GM18526 (cell line): ENCODE measurements around the gene COPS8.

ENCODE experiments used
- POLR2A ChIP-seq: IDR thresholded peaks from 3 replicates; pipeline ENCODE4 v1.6.1; 2011; ENCODE audit not compliant: insufficient read length; ENCODE audit errors: extremely low read depth

COPS8 gene

GRCh38 chr2:237131749-237132533 is 46.3 kb downstream of the COPS8 start:
- TF ChIP-seq POLR2A: no peak

- TF ChIP-seq POLR2A: no peak
Observed at GRCh38 chr2:237132799-237133198, 47.1 kb downstream of the COPS8 start.

DNA sequence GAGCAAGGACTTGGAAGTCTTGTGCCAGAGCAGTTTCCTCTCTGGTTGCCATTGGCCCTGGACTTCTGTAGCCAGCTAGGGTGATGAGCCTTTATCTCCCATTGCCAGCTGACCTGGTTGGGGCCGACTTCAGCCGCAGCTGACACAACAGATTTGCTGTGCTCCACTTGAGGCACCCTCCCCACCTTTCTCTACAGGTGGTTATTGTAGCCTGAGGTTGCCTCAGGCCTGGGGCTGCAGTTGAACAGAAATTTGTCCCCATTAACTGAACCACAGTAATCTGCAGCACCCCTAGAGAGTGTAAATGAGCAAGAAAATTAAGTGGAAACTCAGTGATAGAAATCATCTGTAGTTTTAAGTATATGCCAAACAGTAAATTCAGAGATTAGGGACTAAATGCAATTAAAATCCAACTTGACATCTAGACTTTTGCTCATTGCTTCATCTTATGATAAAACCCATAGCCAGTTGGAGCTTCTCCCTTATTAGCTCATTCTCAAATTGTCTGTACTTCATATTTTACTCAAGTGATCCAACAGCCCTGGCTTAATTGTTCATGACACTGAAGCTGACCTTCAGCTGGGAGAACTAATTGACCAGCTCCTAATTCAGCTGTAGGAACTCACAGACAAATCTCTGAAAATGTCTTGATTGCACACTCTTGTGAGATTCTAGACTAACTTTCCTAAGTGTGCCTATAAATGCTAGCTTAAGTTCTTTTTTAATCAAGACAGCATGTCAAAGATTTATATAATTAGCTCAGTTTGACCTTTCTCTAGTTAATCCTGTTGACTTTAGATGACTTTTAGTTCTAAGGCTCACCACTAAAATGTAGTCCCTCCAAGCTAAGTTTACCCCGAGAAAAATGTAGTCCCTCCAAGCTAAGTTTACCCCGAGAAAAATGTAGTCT is 48.9 kb downstream of the COPS8 start:
- no peak for TF ChIP-seq POLR2A

- no peak for TF ChIP-seq POLR2A
Observed at GRCh38 chr2:237136824-237137223, 51.1 kb downstream of the COPS8 start.

DNA sequence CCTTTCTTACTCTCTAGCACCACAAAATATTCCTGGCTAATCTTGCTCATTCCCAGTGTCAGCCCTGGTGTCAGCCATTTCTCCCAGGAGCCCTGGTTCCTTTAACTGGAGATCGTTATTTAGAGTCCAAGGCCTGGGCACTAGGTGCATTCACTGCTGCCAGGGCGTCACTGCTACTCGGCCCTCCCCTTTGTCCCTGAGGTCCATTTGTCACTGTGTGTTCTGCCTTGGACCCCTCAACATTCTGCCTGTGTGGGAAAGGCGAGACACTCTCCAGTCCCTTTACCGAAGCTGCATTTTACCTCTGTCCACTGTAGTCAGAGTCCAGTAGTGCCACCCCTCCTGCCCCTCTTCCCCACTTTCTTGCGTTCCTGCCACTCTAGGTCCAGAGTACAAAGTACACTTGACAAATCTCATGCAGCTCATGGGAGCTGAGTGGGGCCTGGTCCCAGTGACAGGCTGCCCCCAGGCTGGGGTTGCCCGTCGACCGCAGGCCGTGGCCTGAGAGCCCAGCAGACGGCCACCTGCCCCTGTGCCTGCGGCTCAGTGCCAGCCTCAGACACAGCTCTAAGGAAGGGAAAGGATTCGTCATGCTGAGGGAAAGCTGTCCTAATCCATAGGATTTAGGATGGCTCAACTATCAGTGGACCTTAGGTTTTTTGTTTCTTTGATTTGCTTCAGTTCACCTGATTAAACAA is 52.1 kb downstream of the COPS8 start:
- TF ChIP-seq POLR2A: no peak

- TF ChIP-seq POLR2A: no peak
Observed at GRCh38 chr2:237139123-237139675, 53.5 kb downstream of the COPS8 start.

DNA sequence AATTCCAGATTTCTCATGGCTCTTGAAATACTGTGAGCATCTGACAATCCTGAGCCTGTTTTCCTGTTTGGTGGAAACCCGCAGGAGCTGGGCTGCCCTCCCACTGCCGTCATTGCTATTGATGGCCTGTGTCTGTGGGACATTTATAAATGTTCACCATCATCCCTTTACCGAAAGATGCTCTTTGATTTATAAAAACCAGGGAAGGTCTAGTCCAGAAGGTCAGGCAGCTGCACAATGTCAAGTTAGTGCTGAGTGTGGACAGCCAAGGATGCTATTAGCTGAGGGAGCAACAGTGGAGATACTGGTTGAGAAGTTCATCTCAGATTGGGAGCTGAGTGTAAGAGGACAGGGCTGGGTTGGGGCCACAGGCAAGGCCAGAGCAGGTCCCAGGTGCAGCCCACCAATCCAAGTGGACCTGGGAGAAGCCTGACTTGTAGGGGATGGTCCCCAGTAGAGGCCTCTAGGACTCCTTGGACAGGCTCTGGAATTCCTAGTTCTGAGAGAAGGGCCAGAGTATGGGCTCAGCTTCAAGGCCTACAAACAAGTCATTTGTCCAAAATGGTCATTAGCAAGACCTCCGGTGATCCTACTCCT is 55.1 kb downstream of the COPS8 start:
- no peak for TF ChIP-seq POLR2A

GRCh38 chr2:237141571-237142051 is 55.9 kb downstream of the COPS8 start:
- no peak for TF ChIP-seq POLR2A

DNA sequence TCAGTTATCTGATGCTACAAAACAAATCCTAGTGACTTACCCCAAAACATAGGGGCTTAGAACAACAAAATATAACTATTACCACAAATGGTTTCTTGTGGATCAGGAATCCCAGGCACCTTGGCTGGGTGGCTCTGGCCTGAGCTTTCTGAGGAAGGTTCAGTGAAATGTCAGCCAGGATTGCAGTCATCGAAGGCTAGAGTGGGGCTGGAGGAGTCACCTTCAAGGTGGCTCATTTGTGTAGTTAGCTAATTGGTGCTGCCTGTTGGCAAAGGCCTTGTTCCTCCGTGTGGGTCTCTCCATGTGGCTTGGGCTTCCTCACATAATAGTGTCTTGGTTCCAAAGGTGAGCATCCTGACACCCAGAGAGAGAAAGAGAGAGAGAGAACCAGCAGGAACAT is 57.4 kb downstream of the COPS8 start:
- TF ChIP-seq POLR2A: no peak

DNA sequence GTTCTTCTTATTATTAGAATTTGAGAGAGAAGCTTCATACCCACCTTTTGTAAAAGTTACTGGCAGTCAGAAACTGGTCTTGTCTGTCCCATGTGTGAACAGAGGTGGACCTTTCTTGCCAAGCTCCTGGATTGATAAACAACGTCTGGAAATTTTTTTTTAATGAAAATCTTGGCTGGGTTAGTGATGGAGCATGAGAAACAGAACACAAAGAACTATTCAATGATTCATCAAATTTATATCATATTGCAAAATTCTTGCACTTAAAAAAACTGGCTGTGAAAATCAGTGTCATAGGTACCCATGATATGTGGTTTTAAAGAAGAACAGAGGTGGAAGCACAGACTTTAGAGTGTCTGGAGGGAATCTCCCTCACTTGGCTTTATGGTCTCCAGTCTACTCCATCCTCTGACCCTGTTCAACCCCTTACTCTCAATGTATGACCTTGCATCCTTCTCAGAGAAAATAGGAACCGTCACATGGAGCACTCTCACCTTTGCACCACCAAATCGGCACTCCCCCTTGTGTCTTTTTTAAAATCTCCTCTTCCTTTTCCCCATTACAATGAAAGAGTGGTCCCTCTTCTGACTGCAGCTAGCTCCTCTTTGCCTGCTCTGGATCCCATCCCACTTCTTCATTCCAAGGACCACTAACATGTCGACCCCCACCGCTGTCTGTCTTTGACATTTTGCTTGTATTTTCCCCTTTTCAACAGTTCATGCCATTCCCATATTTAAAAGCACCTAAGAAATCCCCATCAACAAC is 58.2 kb downstream of the COPS8 start:
- TF ChIP-seq POLR2A: no peak

- TF ChIP-seq POLR2A: no peak
Observed at GRCh38 chr2:237144516-237144915, 58.8 kb downstream of the COPS8 start.

DNA sequence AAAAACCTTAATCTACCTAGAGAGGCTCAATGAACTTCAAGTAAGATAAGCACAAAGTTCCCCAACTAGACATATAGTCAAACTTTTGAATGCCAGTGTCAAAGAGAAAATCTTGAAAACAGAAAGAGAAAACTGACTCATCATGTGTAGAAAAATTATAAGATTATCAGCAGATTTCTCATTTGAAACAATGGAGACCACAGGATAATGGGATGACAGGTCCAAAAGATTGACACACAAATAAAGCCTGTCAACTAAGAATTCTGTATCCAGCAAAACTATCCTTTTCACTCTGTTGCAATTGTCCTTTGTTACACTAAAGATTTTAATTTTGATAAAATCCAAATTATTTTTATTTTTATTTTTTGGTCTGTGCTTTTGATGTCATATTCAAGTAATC is 61.6 kb downstream of the COPS8 start:
- TF ChIP-seq POLR2A: no peak

DNA sequence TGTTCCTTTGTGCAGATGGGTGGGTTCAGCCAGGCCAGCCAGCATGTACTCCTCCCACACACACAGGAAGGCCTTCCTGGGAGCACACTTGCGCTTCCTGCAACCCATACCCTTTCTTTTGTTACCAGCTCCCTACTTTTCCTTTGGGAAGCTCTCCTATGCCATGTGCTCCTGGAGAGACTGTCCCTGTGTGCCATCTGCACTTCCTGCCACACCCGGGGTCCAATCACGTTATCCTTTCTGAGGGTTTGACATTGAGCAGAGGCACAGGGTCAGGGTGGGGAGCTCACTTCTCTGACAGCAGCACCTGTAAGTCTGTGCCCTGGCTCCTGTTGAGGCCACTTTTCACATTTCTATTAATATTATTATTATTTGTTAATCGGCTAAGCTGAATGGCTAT is 62.9 kb downstream of the COPS8 start:
- TF ChIP-seq POLR2A: no peak

DNA sequence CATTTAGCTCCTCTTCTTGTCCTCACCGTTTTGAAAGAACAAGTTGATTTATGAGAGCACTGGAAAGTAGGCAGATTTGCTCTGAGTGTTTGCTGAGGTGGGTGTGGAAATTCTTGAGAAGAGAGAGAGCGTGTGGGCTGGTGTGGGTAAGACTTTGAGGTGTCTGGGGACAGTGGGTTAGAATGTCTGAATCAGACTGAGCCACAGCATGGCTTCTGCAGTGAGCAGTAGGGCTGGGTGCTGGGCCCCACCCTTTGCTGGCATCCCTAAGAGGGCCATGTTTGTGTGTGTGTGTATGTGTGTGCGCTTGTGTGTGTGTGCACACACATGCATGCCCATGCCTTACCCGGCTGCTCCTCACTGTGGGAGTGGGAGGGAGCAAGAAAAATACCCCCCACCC is 63.7 kb downstream of the COPS8 start:
- TF ChIP-seq POLR2A: no peak
